Endothelial cell of umbilical vein (primary cell): ENCODE data around the gene PCLO. TPM values are rescaled to one million over a fixed set of nuclear protein-coding genes. Genes with fewer than 3 reads are reported as not detected.

Experiments used
- BruUV-seq: library from RNA; stranded (reverse); fragments of 400-500 nt; replicated peaks from 2 replicates; lab custom pipeline; 2021; lab: Mats Ljungman, UMichigan
- CTCF ChIA-PET: fragments of 300-600, 350-600 bp; sonication (Branson Sonifier 250); formaldehyde crosslinking; loops from one replicate; lab custom pipeline; 2021; ENCODE audit warnings: antibody characterized with exemption, inconsistent platforms; lab: Charles Lee
- POLR2A ChIA-PET: fragments of 300-600, 350-600 bp; sonication (Branson Sonifier 250); formaldehyde crosslinking; loops from one replicate; lab custom pipeline; 2021; ENCODE audit warnings: antibody characterized with exemption, inconsistent platforms; lab: Charles Lee
- DNase-seq: peaks from one replicate; pipeline ENCODE4 v3.0.0-alpha.2; 2011; ENCODE audit warnings: low read depth, low spot score
- FAIRE-seq: peaks from 2 replicates; lab custom pipeline; 2011; peaks lifted over from hg19 to GRCh38; lab: Jason Lieb, UNC
- H2AFZ ChIP-seq: 2 replicates; pipeline ENCODE4 v1.6.0; 2012; ENCODE audit warnings: low read depth, low read length, control low read depth, inconsistent platforms
- H3K27ac ChIP-seq: 2 replicates; pipeline ENCODE4 v1.5.1; 2011; ENCODE audit warnings: low read depth, mild to moderate bottlenecking, control low read depth, low read length, moderate library complexity; ENCODE audit not compliant: insufficient read depth
- H3K27me3 ChIP-seq, 2 experiments: 2 replicates each; pipeline versions ENCODE4 v1.6.0 to v1.6.1; 2011; ENCODE audit warnings: low read length in 2 of 2, mixed read lengths in 1 of 2; ENCODE audit not compliant: control insufficient read depth in 2 of 2, insufficient read depth in 2 of 2
- H3K36me3 ChIP-seq, 2 experiments: 2 replicates in 1 of 2; 3 replicates in 1 of 2; pipeline ENCODE4 v1.5.1; 2011; ENCODE audit warnings: low read length in 2 of 2, mild to moderate bottlenecking in 1 of 2, moderate library complexity in 1 of 2; ENCODE audit not compliant: control insufficient read depth in 2 of 2, insufficient read depth in 2 of 2; ENCODE audit errors: extremely low read depth in 1 of 2
- H3K4me1 ChIP-seq: 3 replicates; pipeline ENCODE4 v1.5.1; 2011; ENCODE audit warnings: mild to moderate bottlenecking, low read length; ENCODE audit not compliant: control insufficient read depth, insufficient read depth; ENCODE audit errors: extremely low read depth
- H3K4me2 ChIP-seq: 2 replicates; pipeline ENCODE4 v1.6.1; 2011; ENCODE audit warnings: low read length, control low read depth, mixed read lengths; ENCODE audit not compliant: insufficient read depth
- H3K4me3 ChIP-seq, 3 experiments: fragments of 200-600 bp in 1 of 3; sonication (generic), shearing (Covaris generic) in 1 of 3; replicated peaks in 1 of 3; 2 replicates each; pipeline ENCODE4 v1.5.1; 2011 to 2016; ENCODE audit warnings: control low read depth in 3 of 3, low read length in 3 of 3, mild to moderate bottlenecking in 2 of 3, inconsistent platforms in 1 of 3, low read depth in 1 of 3, moderate library complexity in 1 of 3; ENCODE audit not compliant: insufficient read depth in 1 of 3
- H3K79me2 ChIP-seq: 2 replicates; pipeline ENCODE4 v1.6.0; 2012; ENCODE audit warnings: low read length, inconsistent platforms; ENCODE audit not compliant: control insufficient read depth, insufficient read depth
- H3K9ac ChIP-seq: replicated peaks from 2 replicates; pipeline ENCODE3; 2011; ENCODE audit warnings: low read length, control low read depth; ENCODE audit not compliant: insufficient read depth; ENCODE audit errors: extremely low read depth
- H3K9me1 ChIP-seq: replicated peaks from 3 replicates; pipeline ENCODE4 v1.6.0; 2011; ENCODE audit warnings: mild to moderate bottlenecking, low read length; ENCODE audit not compliant: control insufficient read depth, insufficient read depth; ENCODE audit errors: extremely low read depth
- H3K9me3 ChIP-seq: replicated peaks from 2 replicates; pipeline ENCODE4 v1.5.1; 2012; ENCODE audit warnings: low read length, inconsistent platforms; ENCODE audit not compliant: control insufficient read depth, insufficient read depth
- H4K20me1 ChIP-seq: replicated peaks from 2 replicates; pipeline ENCODE3; 2011; ENCODE audit warnings: mild to moderate bottlenecking, low read length; ENCODE audit not compliant: control insufficient read depth, insufficient read depth; ENCODE audit errors: extremely low read depth
- EZH2 ChIP-seq: IDR thresholded peaks from 2 replicates; pipeline ENCODE4 v1.6.1; 2012; ENCODE audit warnings: borderline replicate concordance, low read depth, mild to moderate bottlenecking, moderate library complexity, low read length, inconsistent platforms; ENCODE audit not compliant: severe bottlenecking
- GATA2 ChIP-seq: IDR thresholded peaks from 2 replicates; pipeline ENCODE4 v1.7.0; 2011; ENCODE audit warnings: low read depth, mild to moderate bottlenecking, moderate library complexity, mixed read lengths, low read length; ENCODE audit not compliant: insufficient read length, insufficient read depth
- MYC ChIP-seq: IDR thresholded peaks from one replicate; pipeline ENCODE4 v1.6.1; 2011; ENCODE audit warnings: mild to moderate bottlenecking, low read depth, low read length
- POLR2A ChIP-seq: IDR thresholded peaks from 2 replicates; pipeline ENCODE4 v1.6.1; 2012; ENCODE audit warnings: low read depth, mild to moderate bottlenecking, control low read depth, low read length
- POLR2AphosphoS5 ChIP-seq: IDR thresholded peaks from 2 replicates; pipeline ENCODE4 v1.6.1; 2012; ENCODE audit warnings: low read depth, mild to moderate bottlenecking, control low read depth, low read length, moderate library complexity; ENCODE audit not compliant: insufficient read depth
- dilution Hi-C: fragments of 300-500 bp; cut with MboI; formaldehyde crosslinking; loops from one replicate; pipeline ENCODE4 v1.15.0; 2019; ENCODE audit warnings: low sequenced_read_pairs; ENCODE audit not compliant: extremely low pct_ligation_motif_present
- intact Hi-C: fragments of 100-400 bp; cut with micrococcal nuclease; formaldehyde crosslinking; loops from one replicate; pipeline ENCODE4 v1.10.0; 2022
- polyA plus RNA-seq, 4 experiments: library from polyadenylated mRNA; depleted of rRNA in 3 of 4; stranded (reverse) in 3 of 4; unstranded in 1 of 4; fragments of >200 nt; gene quantifications; 2 replicates each; pipeline versions ENCODE4 v1.2.1 to v1.2.3, GENCODE V29; 2011 to 2012; ENCODE audit warnings: missing spikeins in 1 of 4
- total RNA-seq: library from RNA; stranded (reverse); gene quantifications from 2 replicates; pipeline ENCODE4 v1.2.3, GENCODE V29; 2021
- TF ChIP-seq, protein P1 (sequence below), 2 donors: IDR thresholded peaks; 1 replicate in 1 of 2; 2 replicates in 1 of 2; pipeline ENCODE4 v1.5.1; 2011; ENCODE audit warnings: low read length in 2 of 2, mild to moderate bottlenecking in 2 of 2, moderate library complexity in 2 of 2, control low read depth in 1 of 2, inconsistent platforms in 1 of 2, low read depth in 1 of 2; ENCODE audit not compliant: insufficient read depth in 1 of 2; ENCODE audit errors: extremely low read depth in 1 of 2

Gene PCLO
- total and polyA plus RNA-seq, 2 donors (not counting 3 experiments of a cell fraction or from before 2014, with no cell fraction given): 0.04 to 0.75 TPM

DNA sequence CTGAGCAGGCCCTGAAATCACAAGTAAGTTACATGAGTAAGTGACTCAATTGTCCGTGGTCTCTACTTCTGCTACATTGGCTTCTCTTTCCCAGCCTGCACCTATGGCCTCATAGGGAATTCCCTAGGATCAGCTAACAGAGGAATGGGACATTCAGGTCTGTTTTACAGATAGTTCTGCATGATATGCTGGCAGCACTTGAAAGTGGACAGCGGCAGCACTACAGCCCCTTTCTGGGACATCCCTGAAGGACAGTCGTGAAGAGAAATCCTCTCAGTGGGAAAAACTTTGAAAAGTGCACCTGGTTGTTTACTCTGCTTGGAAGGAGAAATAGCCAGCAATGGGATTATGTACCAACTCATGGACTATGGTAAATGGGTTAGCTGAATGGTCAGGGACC is 426.1 kb downstream of the PCLO start:
- H3K79me2 ChIP-seq: no peaks in the 10 kb centered on the region
- H4K20me1 ChIP-seq: no peaks in the 10 kb centered on the region
- no peak overlapping the region for H2AFZ ChIP-seq
- DNase-seq (no peak), FAIRE-seq (no peak)
- CTCF ChIA-PET: interaction anchor here (1.5 kb wide), 1 partner anchor 535 kb away, joined by 4 read pairs; no protein-coding TSS in a partner anchor
- no peak overlapping the region for H3K27ac ChIP-seq
- H3K4me1 ChIP-seq: no peaks in the 10 kb centered on the region
- POLR2A ChIA-PET: no interaction called here
- intact Hi-C loops (no loop called here), dilution Hi-C loops (no loop called here)
- no peaks in the 10 kb centered on the region for H3K9me1 ChIP-seq
- BruUV-seq: no TSS peak
- no peaks in the 10 kb centered on the region for H3K36me3 ChIP-seq
- no peak overlapping the region for H3K9ac ChIP-seq
- H3K27me3 ChIP-seq: no peaks in the 10 kb centered on the region
- TF ChIP-seq EZH2 (no peak), POLR2AphosphoS5 (no peak), MYC (no peak), POLR2A (no peak), GATA2 (no peak)
- TF ChIP-seq, protein P1, sequence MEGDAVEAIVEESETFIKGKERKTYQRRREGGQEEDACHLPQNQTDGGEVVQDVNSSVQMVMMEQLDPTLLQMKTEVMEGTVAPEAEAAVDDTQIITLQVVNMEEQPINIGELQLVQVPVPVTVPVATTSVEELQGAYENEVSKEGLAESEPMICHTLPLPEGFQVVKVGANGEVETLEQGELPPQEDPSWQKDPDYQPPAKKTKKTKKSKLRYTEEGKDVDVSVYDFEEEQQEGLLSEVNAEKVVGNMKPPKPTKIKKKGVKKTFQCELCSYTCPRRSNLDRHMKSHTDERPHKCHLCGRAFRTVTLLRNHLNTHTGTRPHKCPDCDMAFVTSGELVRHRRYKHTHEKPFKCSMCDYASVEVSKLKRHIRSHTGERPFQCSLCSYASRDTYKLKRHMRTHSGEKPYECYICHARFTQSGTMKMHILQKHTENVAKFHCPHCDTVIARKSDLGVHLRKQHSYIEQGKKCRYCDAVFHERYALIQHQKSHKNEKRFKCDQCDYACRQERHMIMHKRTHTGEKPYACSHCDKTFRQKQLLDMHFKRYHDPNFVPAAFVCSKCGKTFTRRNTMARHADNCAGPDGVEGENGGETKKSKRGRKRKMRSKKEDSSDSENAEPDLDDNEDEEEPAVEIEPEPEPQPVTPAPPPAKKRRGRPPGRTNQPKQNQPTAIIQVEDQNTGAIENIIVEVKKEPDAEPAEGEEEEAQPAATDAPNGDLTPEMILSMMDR (IDR thresholded peaks at IDR 0.05; ENCODE audit: extremely low read depth in 1 of 2, insufficient read depth in 1 of 2, low read depth in 1 of 2, low read length in 2 of 2): no peak
- no peaks in the 10 kb centered on the region for H3K9me3 ChIP-seq
- no peak overlapping the region for H3K4me2 ChIP-seq
- no peak overlapping the region for H3K4me3 ChIP-seq

DNA sequence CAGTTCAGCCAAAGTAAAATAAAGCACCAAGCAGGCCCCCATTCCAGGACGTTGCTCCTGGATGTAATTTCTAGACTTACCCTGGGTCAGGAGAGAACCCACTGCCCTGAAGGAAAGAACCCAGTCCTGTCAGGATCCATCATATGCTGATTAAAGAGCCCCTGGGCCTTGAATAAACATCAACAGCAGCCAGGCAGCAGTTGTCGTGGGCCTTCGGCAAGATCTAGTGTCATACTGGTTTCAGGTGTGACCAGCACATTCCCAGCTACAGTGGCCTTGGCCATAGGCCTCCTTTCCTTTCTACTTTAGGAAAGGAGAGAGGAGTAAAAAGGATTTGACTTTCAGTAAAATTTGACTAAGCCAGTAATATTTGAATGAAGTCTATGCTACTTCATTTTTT is 430.0 kb downstream of the PCLO start:
- FAIRE-seq: no peak
- dilution Hi-C loops: no loop called here
- CTCF ChIA-PET: interaction anchor here (3.4 kb wide), 1 partner anchor 498 kb away, joined by 10 read pairs; no protein-coding TSS in a partner anchor

More for the DNA sequence above, 430.0 kb downstream of the PCLO start:
- Histone ChIP-seq H3K27me3 (no peaks in the 10 kb centered on the region), H2AFZ (no peak overlapping the region), H4K20me1 (no peaks in the 10 kb centered on the region), H3K27ac (no peak overlapping the region), H3K4me2 (no peak overlapping the region), H3K9ac (no peak overlapping the region), H3K36me3 (no peaks in the 10 kb centered on the region), H3K9me1 (no peaks in the 10 kb centered on the region), H3K4me3 (no peak overlapping the region), H3K79me2 (no peaks in the 10 kb centered on the region), H3K4me1 (no peaks in the 10 kb centered on the region), H3K9me3 (no peaks in the 10 kb centered on the region)
- no peak for DNase-seq
- BruUV-seq: no TSS peak
- intact Hi-C loops: no loop called here
- POLR2A ChIA-PET: no interaction called here
- TF ChIP-seq, protein P1 (IDR thresholded peaks at IDR 0.05; ENCODE audit: extremely low read depth in 1 of 2, insufficient read depth in 1 of 2, low read depth in 1 of 2, low read length in 2 of 2): no peak
- TF ChIP-seq GATA2: no peak
- TF ChIP-seq POLR2A: no peak
- no peak for TF ChIP-seq MYC
